ENCODE measurements around the gene ADPGK. TPM values are rescaled to one million over a fixed set of nuclear protein-coding genes. Genes with fewer than 3 reads are reported as not detected.

Gene ADPGK
- total RNA-seq = 67.0 and 82.9 TPM in 2 replicates

GRCh38 chr15:72783640-72784455, at the start of gene ADPGK:
ADPGK (minus strand) TSS chr15:72783758; CDS start chr15:72783691, 67 bp downstream.

Other genes with a start within 250 kb of the ADPGK start
- gene GOLGA6B, start 129.1 kb downstream of the ADPGK start, total RNA-seq = 0.09 TPM in 1 of 2 replicates, not detected in the other
- gene HIGD2B, start 97.6 kb downstream of the ADPGK start, total RNA-seq = not detected in 2 replicates
- 20.6 and 25.6 TPM in 2 replicates for gene BBS4, start 97.6 kb downstream of the ADPGK start, total RNA-seq

All from smooth muscle cell of bladder (primary cell).